Epithelial cell of esophagus (primary cell): ENCODE results near the gene GBX1.

Experiments
- DNase-seq: peaks from one replicate; pipeline ENCODE4 v3.0.0; 2010; ENCODE audit warnings: low read depth
- H3K4me3 ChIP-seq: 2 replicates; pipeline ENCODE4 v1.5.1; 2011; ENCODE audit warnings: mild to moderate bottlenecking, low read length, control low read depth
- CTCF ChIP-seq: IDR thresholded peaks from 2 replicates; pipeline ENCODE4 v1.5.1; 2011; ENCODE audit warnings: low read depth, mild to moderate bottlenecking, low read length, control low read depth, inconsistent platforms; ENCODE audit not compliant: insufficient read depth; ENCODE audit errors: missing control alignments

The GBX1 gene

GRCh38 chr7:151202836-151203235 is 35.3 kb upstream of the GBX1 start:
- H3K4me3 ChIP-seq, result no peak overlapping the region
- TF ChIP-seq CTCF, result no peak
- DNase-seq, result no peak

- TF ChIP-seq CTCF, result no peak
- DNase-seq, result no peak
- H3K4me3 ChIP-seq, result no peak overlapping the region
Observed at GRCh38 chr7:151201751-151202150, 34.3 kb upstream of the GBX1 start.

GRCh38 chr7:151201344-151201743 is 33.9 kb upstream of the GBX1 start:
- H3K4me3 ChIP-seq, result no peak overlapping the region
- TF ChIP-seq CTCF, result no peak
- no peak for DNase-seq

GRCh38 chr7:151198945-151199848 is 31.7 kb upstream of the GBX1 start:
- H3K4me3 ChIP-seq, result no peak overlapping the region
- no peak for TF ChIP-seq CTCF
- no peak for DNase-seq

- H3K4me3 ChIP-seq, result no peak overlapping the region
- DNase-seq, result no peak
- TF ChIP-seq CTCF, result no peak
Observed at GRCh38 chr7:151197932-151198331, 30.4 kb upstream of the GBX1 start.

- TF ChIP-seq CTCF, result no peak
- DNase-seq, result no peak
- H3K4me3 ChIP-seq, result no peak overlapping the region
Observed at GRCh38 chr7:151195616-151196450, 28.3 kb upstream of the GBX1 start.
